ENCODE results near the gene IRGQ. TPM values are rescaled to one million over a fixed set of nuclear protein-coding genes. Genes with fewer than 3 reads are reported as not detected.
"Not testable (repeated sequence)": the region's sequence is repeated elsewhere in the genome, so short reads cannot be mapped to it uniquely, and the experiment has no call there.

Gene IRGQ
- 41.7 and 64.6 TPM in 2 replicates for total RNA-seq

DNA sequence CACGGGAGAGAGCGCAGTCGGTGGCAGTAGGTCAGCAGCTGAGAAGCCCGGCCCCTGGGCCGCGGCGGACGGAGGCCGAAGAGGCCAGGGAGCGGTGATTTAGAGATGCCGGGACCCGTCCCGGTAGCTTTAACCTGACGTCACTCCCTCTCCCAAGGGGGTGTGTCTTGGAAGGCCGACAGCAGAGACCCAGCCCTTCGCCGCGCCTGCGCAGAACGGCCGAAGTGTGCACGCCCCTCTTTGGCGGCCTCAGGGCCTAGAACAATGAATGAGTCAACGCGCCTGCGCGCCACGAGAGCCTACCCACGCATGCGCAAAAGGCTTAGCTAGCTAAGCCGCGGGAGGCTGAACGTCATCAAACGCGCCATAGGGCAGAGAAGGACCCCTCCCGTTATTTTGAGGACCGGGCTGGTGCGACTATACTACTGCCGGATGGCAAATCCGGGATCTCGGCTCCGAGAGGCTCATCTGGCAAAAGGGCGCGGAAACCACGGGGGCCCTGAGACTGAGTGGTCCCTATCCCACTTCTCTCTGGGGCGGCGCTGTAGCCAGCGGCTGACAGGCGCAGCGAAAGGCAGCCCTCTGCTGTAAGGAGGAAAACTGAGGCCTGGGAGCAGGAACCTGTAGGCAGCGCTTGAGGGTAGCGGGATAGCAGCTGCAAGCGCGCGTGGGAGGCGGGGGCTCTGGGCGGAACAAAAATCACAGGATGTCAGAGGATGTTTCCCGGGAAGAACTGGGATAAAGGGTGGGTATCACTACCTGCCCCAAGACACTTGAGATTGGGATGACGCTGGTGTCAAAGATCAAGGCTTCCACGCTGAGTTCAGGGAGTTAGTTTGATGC is at the start of gene IRGQ, which contains the start of gene ZNF576:
Gene IRGQ, minus strand, starts transcription at position 136 of the 843 bp plus-strand sequence. CDS start 796 bp downstream, outside the sequence.
Gene ZNF576, plus strand, starts transcription at position 597 of the 843 bp plus-strand sequence. CDS start 514 bp downstream, outside the sequence.
- peak; percentile 98 for DNase-seq (ENCODE audit: low read depth)

GRCh38 chr19:43644181-43644580 is 48.2 kb upstream of the IRGQ start:
- DNase-seq (ENCODE audit: low read depth): no peak

DNA sequence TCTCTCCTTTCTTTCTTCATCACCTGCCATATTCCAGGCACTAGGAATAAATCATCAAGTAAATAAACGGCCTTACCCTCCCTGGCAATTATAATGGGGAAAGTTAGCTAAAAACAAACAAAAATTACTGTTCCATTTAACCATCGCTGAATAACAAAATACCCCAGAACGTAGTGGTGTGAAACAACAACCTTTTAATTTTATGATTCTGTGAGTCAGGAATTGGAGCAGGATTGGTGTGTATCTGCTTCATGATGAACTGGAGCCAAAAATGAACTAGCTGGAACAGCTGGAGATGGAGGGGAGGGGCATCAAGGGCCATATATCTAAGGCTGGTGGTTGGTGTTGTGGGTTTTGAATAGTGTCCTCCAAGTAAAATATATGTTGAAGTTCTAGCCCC is 47.4 kb upstream of the IRGQ start:
- no peak for DNase-seq (ENCODE audit: low read depth)

- DNase-seq (ENCODE audit: low read depth): no peak
Observed at GRCh38 chr19:43642531-43642930, 46.6 kb upstream of the IRGQ start.

- DNase-seq (ENCODE audit: low read depth): no peak
Observed at GRCh38 chr19:43641333-43641732, 45.4 kb upstream of the IRGQ start.

GRCh38 chr19:43640424-43640757 is 44.5 kb upstream of the IRGQ start:
- no peak for DNase-seq (ENCODE audit: low read depth)

DNA sequence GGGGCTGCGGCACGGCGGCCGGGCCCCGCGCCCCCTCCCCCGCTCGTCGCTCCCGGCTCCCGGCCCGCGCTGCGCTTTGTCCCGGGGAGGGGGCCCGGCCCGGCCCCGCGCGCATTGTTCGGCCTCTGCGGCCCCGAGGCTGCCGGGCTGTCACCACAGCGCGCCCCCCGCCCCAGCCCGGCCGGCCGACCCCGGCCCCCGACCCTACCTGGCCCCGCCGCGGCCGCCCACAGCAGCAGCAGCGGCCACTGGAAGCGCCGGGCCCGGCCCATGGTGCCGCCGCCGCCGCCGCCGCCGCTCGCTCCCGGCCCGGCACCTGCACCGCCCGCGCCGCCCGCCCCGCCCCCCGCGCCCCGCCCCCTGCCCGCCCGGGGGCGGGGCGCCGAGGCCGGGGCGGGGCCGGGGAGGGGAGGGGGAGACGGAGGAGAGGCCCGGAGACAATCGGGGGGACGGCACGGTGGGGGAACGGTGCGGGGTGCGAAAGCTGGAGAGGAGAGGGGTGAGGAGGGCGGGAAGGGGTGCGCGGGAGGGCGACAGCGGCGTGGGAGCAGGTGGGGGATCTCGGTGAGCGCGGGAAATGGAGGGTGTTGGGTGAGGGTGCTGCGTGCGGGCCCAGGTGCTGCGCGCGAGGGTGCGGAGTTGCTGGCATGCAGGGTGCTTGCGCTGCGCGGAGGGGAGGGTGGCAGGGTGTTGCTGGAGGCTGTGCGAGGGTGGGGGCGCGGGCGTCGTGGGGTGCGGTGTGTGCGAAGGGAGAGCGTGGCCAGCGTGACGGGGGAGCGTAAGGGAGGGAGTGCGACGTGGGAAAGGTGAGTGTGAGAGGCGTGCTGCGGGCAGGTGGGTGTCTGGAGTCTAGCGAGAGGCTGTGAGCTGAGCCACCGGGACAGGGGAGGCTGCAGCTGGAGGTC is 43.8 kb upstream of the IRGQ start, which contains the start of gene CADM4:
Gene CADM4, minus strand, starts transcription at position 332 of the 905 bp plus-strand sequence. Its CDS starts 60 bp downstream, at position 272.
- DNase-seq (ENCODE audit: low read depth): no peak

GRCh38 chr19:43638995-43639518 is 43.1 kb upstream of the IRGQ start:
- DNase-seq (ENCODE audit: low read depth): no peak

- no peak for DNase-seq (ENCODE audit: low read depth)
Observed at GRCh38 chr19:43638214-43638994, 42.5 kb upstream of the IRGQ start.

DNA sequence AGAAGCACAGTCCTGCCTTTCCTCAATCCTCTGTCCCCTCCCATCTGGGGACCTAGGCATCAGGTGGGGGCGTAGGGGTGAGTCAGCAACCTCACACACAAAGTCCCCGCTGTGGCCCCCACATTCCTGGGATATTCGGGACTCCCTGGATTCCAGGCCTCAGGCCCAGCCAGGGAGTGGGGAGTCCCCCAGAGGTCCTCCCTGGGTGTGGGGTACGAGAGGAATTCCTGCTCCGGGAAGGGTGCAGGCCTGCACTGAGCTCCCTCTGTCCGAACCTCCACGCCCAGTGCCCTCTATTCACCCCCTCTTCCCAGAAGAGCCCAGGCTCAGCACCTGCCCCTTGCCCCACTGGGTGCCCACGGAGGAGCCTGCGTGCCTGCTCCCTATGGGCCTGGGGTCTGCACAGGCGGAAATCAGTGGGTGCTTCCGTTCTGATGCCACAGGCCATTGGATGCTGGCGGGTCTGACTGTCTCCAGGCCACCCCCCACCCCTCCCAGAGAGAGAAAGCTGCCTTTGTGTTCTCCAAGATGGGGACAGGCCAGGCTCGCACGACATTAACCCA is 40.3 kb upstream of the IRGQ start:
- DNase-seq (ENCODE audit: low read depth): peak; percentile 55

DNA sequence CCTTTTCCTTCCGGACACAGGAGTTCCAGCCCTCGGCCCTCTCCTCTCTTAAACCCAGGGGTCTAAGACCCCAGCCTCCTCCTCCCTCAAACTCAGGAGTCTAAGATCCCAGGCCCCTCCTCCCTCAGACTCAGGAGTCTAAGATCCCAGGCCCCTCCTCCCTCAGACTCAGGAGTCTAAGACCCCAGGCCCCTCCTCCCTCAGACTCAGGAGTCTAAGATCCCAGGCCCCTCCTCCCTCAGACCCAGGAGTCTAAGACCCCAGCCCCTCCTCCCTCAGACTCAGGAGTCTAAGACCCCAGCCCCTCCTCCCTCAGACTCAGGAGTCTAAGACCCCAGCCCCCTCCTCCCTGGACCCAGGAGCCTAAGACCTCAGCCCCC is 39.6 kb upstream of the IRGQ start:
- DNase-seq (ENCODE audit: low read depth): not testable (repeated sequence)

DNA sequence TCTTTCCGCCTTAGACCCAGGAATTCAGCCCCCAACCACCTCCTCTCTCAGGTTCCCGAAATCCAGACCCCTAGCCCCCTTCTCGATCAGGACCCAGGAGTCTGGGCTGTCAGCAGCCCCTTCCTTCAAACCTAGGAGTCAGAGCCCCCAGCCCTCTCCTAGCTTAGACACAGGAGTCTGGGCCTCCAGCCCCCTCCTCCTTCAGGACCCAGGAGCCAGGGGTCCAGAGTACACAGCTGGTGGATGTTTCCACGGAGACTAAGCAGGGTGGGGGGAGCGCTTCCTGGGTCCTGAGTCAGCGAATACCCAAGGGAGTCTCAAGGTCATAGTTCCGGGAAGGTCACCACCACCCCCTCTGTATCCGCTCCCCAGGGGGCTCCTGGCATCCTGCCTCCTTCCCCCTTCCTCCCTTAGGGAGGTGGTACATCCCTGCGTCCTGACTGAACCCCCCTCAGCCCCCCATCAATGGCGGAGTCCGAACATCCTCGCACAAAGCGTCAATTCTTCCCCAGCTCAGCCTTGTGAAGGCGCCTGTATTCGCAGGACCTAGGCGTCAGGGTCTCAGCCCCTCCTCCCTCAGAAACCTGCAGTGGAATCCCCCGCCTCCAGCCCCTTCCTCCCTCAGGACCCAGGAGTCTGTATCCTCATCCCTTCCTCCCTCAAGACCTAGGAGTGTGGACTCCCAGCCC is 39.1 kb upstream of the IRGQ start:
- DNase-seq (ENCODE audit: low read depth): no peak

DNA sequence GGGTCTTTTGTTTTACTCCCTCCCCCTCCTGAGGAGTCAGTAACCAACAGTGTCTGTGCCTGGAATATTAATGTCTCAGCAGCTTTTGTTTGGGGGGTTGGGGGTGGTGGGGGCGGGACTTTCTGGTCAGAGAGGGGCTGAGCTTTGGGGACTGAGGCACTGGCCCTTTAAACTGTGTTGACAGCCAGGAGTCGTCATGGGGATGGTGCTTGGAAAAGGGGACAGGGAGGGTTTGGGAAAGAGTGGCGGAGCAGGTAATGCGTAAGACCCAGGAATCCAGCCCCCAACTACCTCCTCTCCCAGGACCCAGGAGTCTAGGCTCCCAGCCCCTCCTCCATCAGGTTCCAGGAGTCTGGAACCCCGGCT is 38.6 kb upstream of the IRGQ start:
- DNase-seq (ENCODE audit: low read depth): no peak

DNA sequence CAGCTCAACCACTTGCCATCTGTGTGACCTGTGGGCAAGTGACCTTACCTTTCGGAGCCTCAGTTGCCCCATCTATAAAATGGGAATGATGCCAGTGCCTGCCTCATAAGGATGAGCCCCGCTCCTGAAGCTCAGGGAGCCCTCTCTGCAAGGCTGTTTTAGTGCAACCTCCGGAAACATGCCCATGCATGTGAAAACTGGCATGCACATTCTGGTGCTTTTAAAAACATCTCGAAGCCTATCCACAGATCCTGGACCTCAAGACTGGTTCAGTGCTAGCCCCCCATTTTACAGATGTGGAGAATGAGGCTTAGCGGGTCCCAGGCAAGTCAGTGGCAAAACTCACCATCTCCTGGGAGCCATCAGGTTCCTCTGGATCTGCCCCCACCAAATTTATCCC is 38.1 kb upstream of the IRGQ start:
- no peak for DNase-seq (ENCODE audit: low read depth)

GRCh38 chr19:43633520-43633919 is 37.6 kb upstream of the IRGQ start:
- DNase-seq (ENCODE audit: low read depth): no peak

GRCh38 chr19:43631491-43631890 is 35.6 kb upstream of the IRGQ start:
- DNase-seq (ENCODE audit: low read depth): no peak

DNA sequence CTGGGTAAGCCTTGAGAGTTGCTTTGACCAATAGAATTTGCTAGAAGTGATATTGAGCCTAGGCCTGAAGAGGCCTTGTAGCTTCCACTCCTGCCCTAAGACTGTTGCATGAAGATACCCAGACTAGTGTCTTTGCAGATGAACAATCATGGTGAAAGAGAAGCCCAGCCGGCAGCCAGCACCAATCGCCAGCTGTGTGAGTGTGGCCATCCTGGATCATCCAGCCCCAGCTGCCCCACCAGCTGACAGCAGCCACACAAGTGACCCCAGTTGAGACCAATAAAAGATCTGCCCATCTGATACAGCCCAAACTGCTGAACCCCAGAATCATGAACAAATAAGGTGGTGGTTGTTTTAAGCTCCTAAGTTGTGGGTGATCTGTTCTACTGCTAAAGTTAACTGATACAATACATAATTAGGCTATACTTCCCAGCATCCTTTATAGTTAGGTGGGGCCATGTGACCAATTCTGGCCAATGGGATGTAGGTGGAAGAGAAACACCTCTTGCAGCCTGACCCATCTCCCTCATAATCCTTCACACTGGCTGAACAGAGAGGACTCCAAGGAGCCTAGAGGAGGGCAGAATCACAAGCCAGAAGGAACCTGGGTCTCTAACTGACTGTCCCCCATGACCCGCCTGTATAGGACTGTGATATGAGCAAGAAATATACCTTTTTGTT is 32.9 kb upstream of the IRGQ start:
- DNase-seq (ENCODE audit: low read depth): no peak

GRCh38 chr19:43626838-43627237 is 30.9 kb upstream of the IRGQ start:
- DNase-seq (ENCODE audit: low read depth): no peak

DNA sequence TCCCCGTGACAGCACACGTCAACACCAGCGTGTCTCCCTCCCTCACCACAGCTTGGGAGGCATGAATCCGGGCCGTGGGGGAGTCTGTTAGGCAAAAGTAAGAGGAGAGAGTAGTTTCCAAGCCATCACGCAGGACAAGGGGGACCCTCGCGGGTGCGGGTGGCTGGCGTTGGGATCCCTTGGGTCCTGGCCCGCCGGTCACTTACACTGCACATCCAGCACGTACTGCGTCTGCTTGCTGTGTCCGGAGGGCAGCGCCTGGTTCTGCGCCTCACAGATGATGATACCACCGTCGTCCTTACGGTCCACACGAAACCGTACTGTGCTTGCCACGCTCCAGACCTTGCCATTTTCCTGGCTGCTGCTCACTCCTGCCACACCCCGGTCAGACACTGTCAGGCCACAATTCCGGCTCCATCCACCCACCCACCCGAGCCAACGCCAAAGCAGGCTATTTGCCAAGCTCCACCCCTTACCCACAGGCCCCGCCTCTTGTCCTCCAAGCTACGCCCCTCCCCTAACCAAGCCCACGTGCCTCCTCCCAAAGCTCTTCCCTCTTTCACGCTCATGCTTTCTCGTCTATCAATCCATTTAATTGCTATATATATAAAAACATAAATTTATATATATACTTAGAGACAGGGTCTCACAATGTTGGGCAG is 30.1 kb upstream of the IRGQ start:
- DNase-seq (ENCODE audit: low read depth): no peak

- DNase-seq (ENCODE audit: low read depth): no peak
Observed at GRCh38 chr19:43624933-43625332, 29.0 kb upstream of the IRGQ start.
